HFF-Myc (cell line): ENCODE measurements around the gene C1QTNF2.

Source experiments
- DNase-seq: peaks from one replicate; pipeline ENCODE4 v3.0.0-alpha.2; 2011; ENCODE audit warnings: low read depth; ENCODE audit errors: extremely low read depth
- H3K4me3 ChIP-seq: replicated peaks from 2 replicates; pipeline ENCODE4 v1.5.1; 2011; ENCODE audit warnings: low read depth, mild to moderate bottlenecking, control low read depth, low read length
- CTCF ChIP-seq: IDR thresholded peaks from 2 replicates; pipeline ENCODE4 v1.5.1; 2012; ENCODE audit warnings: mild to moderate bottlenecking, low read depth, low read length, control low read depth; ENCODE audit errors: missing control alignments

C1QTNF2 gene

GRCh38 chr5:160315968-160316367, 54.5 kb downstream of the C1QTNF2 start:
- no peak overlapping the region for H3K4me3 ChIP-seq
- no peak for TF ChIP-seq CTCF
- DNase-seq, result peak; percentile 53

DNA sequence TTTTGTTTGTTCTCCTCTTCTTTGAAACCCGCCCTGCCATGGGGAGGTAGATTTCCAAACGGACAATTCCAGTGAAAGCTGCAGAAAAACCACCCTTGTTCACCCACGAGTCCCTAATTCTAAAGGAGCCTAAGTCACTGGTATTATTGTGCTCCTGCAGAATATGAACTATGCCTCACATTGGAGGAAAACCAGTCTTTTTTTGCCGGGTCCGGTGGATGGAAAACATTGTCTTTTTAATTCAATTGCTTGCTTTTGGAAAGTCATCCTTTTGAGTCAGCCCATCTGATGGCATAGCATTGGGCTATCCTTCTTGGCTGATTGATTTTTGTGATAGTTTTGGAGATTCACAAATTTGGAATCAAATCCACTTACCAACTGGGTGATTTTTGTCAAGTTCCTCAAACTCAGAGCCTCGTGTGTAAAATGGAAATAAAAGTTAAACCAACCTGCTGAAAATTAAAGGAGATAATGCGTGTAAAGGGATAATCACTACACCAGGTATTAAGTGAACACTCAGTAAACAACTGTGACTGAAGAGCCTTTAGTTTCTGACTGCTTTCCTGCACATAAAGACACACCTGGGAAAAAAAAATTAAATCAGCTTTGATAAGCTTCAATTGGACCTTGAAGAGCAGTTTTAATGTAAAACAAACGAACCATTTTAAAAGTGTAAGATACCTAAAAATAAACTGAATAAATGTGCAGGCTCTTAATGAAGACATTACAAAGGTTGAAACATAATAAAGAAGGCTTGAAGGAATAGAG, 57.3 kb downstream of the C1QTNF2 start:
- peak overlapping the region; percentile 45 for H3K4me3 ChIP-seq
- no peak for TF ChIP-seq CTCF
- DNase-seq, result no peak

DNA sequence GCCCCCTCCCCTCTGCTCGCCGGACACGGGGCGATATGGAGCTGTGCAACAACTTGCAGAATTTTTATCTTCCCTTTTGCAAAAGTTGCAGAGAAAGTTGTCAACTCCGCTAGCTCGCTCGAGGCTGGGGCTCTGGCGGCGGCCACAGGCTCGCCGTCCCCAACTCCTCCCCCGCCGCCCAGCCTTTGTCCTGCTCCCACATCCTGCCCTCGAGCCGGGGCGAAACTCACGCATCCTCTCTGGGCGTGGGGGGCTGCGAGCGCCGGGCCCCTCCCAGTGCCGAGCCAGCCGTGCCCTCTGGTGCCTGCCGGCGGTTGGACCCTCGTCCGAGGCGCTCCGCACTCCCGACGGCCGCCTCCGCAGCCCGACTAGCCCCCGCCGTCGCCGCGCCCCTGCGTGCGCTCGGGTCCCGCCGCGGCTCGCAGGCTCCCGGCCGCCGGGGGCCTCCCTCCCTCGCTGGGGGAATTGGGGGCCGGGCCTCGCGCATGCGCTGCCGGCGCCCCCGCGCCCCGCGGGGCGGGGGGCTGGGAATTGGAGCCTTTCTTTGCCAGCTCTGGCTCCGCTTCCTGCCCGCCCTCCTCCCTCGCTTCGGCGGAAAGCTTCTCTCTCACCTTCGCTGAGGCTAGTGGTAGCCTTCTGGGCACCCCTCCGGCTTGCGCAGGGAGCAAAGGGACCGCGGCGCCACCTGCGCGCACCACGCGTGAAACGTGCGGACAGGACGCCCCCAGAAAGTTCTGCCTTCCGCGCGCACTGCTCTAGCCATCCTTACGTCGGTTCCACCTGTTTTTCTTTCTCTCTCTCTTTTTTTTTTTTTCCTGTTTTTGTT, 58.1 kb downstream of the C1QTNF2 start, which contains the start of gene CCNJL:
Gene CCNJL (minus strand): TSS at position 431 of the 826 bp plus-strand sequence. CDS start 641 bp downstream, outside the sequence.
- DNase-seq, result no peak
- TF ChIP-seq CTCF, result no peak
- peak within 1 kb of the TSS; percentile 45 for H3K4me3 ChIP-seq

DNA sequence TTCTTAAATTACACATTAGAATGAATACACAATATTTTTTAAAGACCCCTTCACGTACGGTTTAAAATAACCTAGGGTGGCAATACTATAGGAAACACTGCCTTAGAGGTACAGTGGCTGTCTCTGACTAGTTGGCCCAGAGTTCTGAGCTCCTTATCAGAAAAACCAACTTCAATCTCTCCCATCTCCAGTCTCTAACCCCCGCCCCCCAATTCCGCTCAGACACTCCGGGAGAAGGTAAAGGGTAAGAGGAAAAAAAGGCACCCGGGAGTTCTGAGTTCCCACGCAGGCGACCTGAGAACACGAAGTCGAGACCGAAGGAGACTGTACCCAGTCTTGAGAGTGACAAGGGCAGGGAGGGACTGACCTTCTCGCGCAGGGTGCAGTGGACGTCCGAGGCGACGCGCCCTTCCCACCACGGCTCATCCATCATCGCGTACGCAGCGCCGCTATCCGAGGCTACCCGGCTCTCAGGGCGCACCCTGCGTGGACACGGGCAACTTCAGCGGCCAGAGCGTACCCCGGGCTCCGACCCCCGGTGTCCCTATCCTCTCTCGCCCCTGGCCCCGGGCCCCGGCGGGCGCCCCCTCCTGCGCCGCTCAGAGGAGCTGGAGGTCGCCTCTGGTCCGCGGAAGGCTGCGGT, 58.8 kb downstream of the C1QTNF2 start:
- TF ChIP-seq CTCF, result no peak
- no peak for DNase-seq
- H3K4me3 ChIP-seq, result peak overlapping the region; percentile 45

DNA sequence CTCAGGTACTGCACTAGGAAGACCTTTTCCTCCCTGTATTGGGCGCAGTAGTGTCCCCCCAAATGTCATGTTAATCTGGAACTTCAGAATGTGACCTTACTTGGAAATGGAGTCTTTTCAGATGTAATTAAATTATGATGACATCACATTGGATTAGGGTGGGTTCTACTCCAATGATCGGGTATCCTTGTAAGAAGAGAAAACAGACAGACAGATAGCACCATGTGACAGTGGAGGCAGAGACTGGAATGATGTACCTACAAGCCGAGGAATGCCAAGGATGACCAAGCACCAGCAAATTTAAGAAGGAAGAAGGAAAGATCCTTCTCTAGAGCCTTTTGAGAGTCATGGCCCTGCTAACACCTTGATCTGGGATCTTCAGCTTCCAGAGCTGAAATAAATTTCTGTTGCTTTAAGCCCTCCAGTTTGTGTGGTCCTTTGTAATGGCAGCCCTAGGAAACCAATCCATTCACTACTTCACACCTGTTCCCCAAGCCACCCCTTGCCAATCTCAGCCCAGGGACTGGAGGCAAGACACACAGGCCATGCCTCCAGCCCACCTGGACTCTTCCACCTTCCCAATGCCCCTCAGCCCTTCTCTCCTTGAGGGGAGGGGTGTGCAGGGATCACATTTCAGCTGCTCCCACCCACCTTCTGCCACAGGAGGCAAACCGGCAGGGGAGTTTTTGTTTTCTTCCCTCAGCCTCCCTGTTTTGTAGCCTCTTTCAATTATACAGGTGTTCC, 59.7 kb downstream of the C1QTNF2 start:
- no peak for TF ChIP-seq CTCF
- DNase-seq, result no peak
- H3K4me3 ChIP-seq, result no peak overlapping the region

- H3K4me3 ChIP-seq, result no peak overlapping the region
- DNase-seq, result no peak
- no peak for TF ChIP-seq CTCF
Measured at GRCh38 chr5:160310140-160310539, 60.3 kb downstream of the C1QTNF2 start.
